Measurements from ENCODE around the gene STK35.

The STK35 gene

GRCh38 chr20:2137552-2138201, 36.0 kb downstream of the STK35 start:
- Histone ChIP-seq H3K4me3 (ENCODE audit: low read length) (no peak overlapping the region), H3K4me1 (ENCODE audit: insufficient read depth, low read length) (peaks cover 12% of the 10 kb centered on the region; the same call in 1 of the 2 replicates), H3K9ac (ENCODE audit: low read depth, low read length) (no peak overlapping the region), H3K27ac (ENCODE audit: low read depth, low read length) (no peak overlapping the region), H3K27me3 (ENCODE audit: insufficient read depth, low read length) (no peaks in the 10 kb centered on the region), H3K36me3 (ENCODE audit: insufficient read depth, low read length) (peaks cover 13% of the 10 kb centered on the region; the same call in 1 of the 2 replicates), H3K9me3 (ENCODE audit: insufficient read depth, low read depth, low read length) (no peaks in the 10 kb centered on the region)
- WGBS, result 89% methylated on average over 10 of the region's 11 CpGs

- 95% methylated on average over 2 of the region's 2 CpGs for WGBS
- H3K27ac ChIP-seq (ENCODE audit: low read depth, low read length), result no peak overlapping the region
These were observed 36.8 kb downstream of the STK35 start for GRCh38 chr20:2138396-2138795.

GRCh38 chr20:2139250-2139649, 37.6 kb downstream of the STK35 start:
- peaks cover 19% of the 10 kb centered on the region for H3K36me3 ChIP-seq (ENCODE audit: insufficient read depth, low read length)
- H3K27ac ChIP-seq (ENCODE audit: low read depth, low read length), result no peak overlapping the region
- H3K4me1 ChIP-seq (ENCODE audit: insufficient read depth, low read length), result no peaks in the 10 kb centered on the region
- H3K27me3 ChIP-seq (ENCODE audit: insufficient read depth, low read length), result no peaks in the 10 kb centered on the region
- 90% methylated on average over 6 of the region's 6 CpGs for WGBS
- no peak overlapping the region for H3K9ac ChIP-seq (ENCODE audit: low read depth, low read length)
- no peak overlapping the region for H3K4me3 ChIP-seq (ENCODE audit: low read length)
- H3K9me3 ChIP-seq (ENCODE audit: insufficient read depth, low read depth, low read length), result no peaks in the 10 kb centered on the region

More at GRCh38 chr20:2138396-2138795, 36.8 kb downstream of the STK35 start:
- H3K4me1 ChIP-seq (ENCODE audit: insufficient read depth, low read length), result peaks cover 5% of the 10 kb centered on the region; the same call in 1 of the 2 replicates
- H3K4me3 ChIP-seq (ENCODE audit: low read length), result no peak overlapping the region
- peaks cover 13% of the 10 kb centered on the region; the same call in 1 of the 2 replicates for H3K36me3 ChIP-seq (ENCODE audit: insufficient read depth, low read length)
- H3K9me3 ChIP-seq (ENCODE audit: insufficient read depth, low read depth, low read length), result no peaks in the 10 kb centered on the region
- no peaks in the 10 kb centered on the region for H3K27me3 ChIP-seq (ENCODE audit: insufficient read depth, low read length)
- H3K9ac ChIP-seq (ENCODE audit: low read depth, low read length), result no peak overlapping the region

GRCh38 chr20:2139736-2140135, 38.1 kb downstream of the STK35 start:
- Histone ChIP-seq H3K4me3 (ENCODE audit: low read length) (no peak overlapping the region), H3K9ac (ENCODE audit: low read depth, low read length) (no peak overlapping the region), H3K27me3 (ENCODE audit: insufficient read depth, low read length) (no peaks in the 10 kb centered on the region), H3K27ac (ENCODE audit: low read depth, low read length) (no peak overlapping the region), H3K4me1 (ENCODE audit: insufficient read depth, low read length) (no peaks in the 10 kb centered on the region), H3K36me3 (ENCODE audit: insufficient read depth, low read length) (peaks cover 24% of the 10 kb centered on the region), H3K9me3 (ENCODE audit: insufficient read depth, low read depth, low read length) (no peaks in the 10 kb centered on the region)
- 98% methylated on average over 2 of the region's 2 CpGs for WGBS

- peaks cover 24% of the 10 kb centered on the region for H3K36me3 ChIP-seq (ENCODE audit: insufficient read depth, low read length)
- no peaks in the 10 kb centered on the region for H3K27me3 ChIP-seq (ENCODE audit: insufficient read depth, low read length)
- no peaks in the 10 kb centered on the region for H3K9me3 ChIP-seq (ENCODE audit: insufficient read depth, low read depth, low read length)
- no peak overlapping the region for H3K4me3 ChIP-seq (ENCODE audit: low read length)
- H3K27ac ChIP-seq (ENCODE audit: low read depth, low read length), result no peak overlapping the region
- no peak overlapping the region for H3K9ac ChIP-seq (ENCODE audit: low read depth, low read length)
- 91% methylated on average over 1 of the region's 1 CpG for WGBS
- H3K4me1 ChIP-seq (ENCODE audit: insufficient read depth, low read length), result no peaks in the 10 kb centered on the region
These were observed 38.9 kb downstream of the STK35 start for GRCh38 chr20:2140561-2140960.

- peaks cover 28% of the 10 kb centered on the region for H3K36me3 ChIP-seq (ENCODE audit: insufficient read depth, low read length)
- 93% methylated on average over 9 of the region's 10 CpGs for WGBS
- no peak overlapping the region for H3K27ac ChIP-seq (ENCODE audit: low read depth, low read length)
- H3K4me3 ChIP-seq (ENCODE audit: low read length), result no peak overlapping the region
- no peaks in the 10 kb centered on the region for H3K4me1 ChIP-seq (ENCODE audit: insufficient read depth, low read length)
- no peak overlapping the region for H3K9ac ChIP-seq (ENCODE audit: low read depth, low read length)
- no peaks in the 10 kb centered on the region for H3K27me3 ChIP-seq (ENCODE audit: insufficient read depth, low read length)
- no peaks in the 10 kb centered on the region for H3K9me3 ChIP-seq (ENCODE audit: insufficient read depth, low read depth, low read length)
These were observed 40.3 kb downstream of the STK35 start for GRCh38 chr20:2141600-2142575.

GRCh38 chr20:2142649-2143048, 41.0 kb downstream of the STK35 start:
- 96% methylated on average over 6 of the region's 6 CpGs for WGBS
- Histone ChIP-seq H3K4me1 (ENCODE audit: insufficient read depth, low read length) (no peaks in the 10 kb centered on the region), H3K9ac (ENCODE audit: low read depth, low read length) (no peak overlapping the region), H3K36me3 (ENCODE audit: insufficient read depth, low read length) (peaks cover 21% of the 10 kb centered on the region), H3K27ac (ENCODE audit: low read depth, low read length) (no peak overlapping the region), H3K9me3 (ENCODE audit: insufficient read depth, low read depth, low read length) (no peaks in the 10 kb centered on the region), H3K4me3 (ENCODE audit: low read length) (no peak overlapping the region), H3K27me3 (ENCODE audit: insufficient read depth, low read length) (no peaks in the 10 kb centered on the region)

GRCh38 chr20:2143594-2143993, 42.0 kb downstream of the STK35 start:
- Histone ChIP-seq H3K36me3 (ENCODE audit: insufficient read depth, low read length) (peaks cover 18% of the 10 kb centered on the region), H3K9me3 (ENCODE audit: insufficient read depth, low read depth, low read length) (no peaks in the 10 kb centered on the region), H3K4me3 (ENCODE audit: low read length) (no peak overlapping the region), H3K4me1 (ENCODE audit: insufficient read depth, low read length) (no peaks in the 10 kb centered on the region), H3K27me3 (ENCODE audit: insufficient read depth, low read length) (no peaks in the 10 kb centered on the region), H3K9ac (ENCODE audit: low read depth, low read length) (no peak overlapping the region), H3K27ac (ENCODE audit: low read depth, low read length) (no peak overlapping the region)
- 96% methylated on average over 10 of the region's 10 CpGs for WGBS

GRCh38 chr20:2144850-2145249, 43.2 kb downstream of the STK35 start:
- H3K4me3 ChIP-seq (ENCODE audit: low read length), result no peak overlapping the region
- H3K27me3 ChIP-seq (ENCODE audit: insufficient read depth, low read length), result no peaks in the 10 kb centered on the region
- H3K27ac ChIP-seq (ENCODE audit: low read depth, low read length), result no peak overlapping the region
- H3K9me3 ChIP-seq (ENCODE audit: insufficient read depth, low read depth, low read length), result no peaks in the 10 kb centered on the region
- WGBS, result 88% methylated on average over 11 of the region's 11 CpGs
- no peaks in the 10 kb centered on the region for H3K4me1 ChIP-seq (ENCODE audit: insufficient read depth, low read length)
- peaks cover 15% of the 10 kb centered on the region for H3K36me3 ChIP-seq (ENCODE audit: insufficient read depth, low read length)
- no peak overlapping the region for H3K9ac ChIP-seq (ENCODE audit: low read depth, low read length)

- Histone ChIP-seq H3K27me3 (ENCODE audit: insufficient read depth, low read length) (no peaks in the 10 kb centered on the region), H3K27ac (ENCODE audit: low read depth, low read length) (no peak overlapping the region), H3K9ac (ENCODE audit: low read depth, low read length) (no peak overlapping the region), H3K36me3 (ENCODE audit: insufficient read depth, low read length) (peaks cover 15% of the 10 kb centered on the region), H3K9me3 (ENCODE audit: insufficient read depth, low read depth, low read length) (no peaks in the 10 kb centered on the region), H3K4me1 (ENCODE audit: insufficient read depth, low read length) (no peaks in the 10 kb centered on the region), H3K4me3 (ENCODE audit: low read length) (no peak overlapping the region)
- WGBS, result 94% methylated on average over 8 of the region's 8 CpGs
These were observed 43.7 kb downstream of the STK35 start for GRCh38 chr20:2145376-2145775.
